ENCODE measurements around the gene FILIP1.

FILIP1 gene

GRCh38 chr6:75512591-75512990, 19.0 kb upstream of the FILIP1 start:
- H2BK12ac ChIP-seq (ENCODE audit: low read length in 2 of 2) = no peak overlapping the region
- no peaks in the 10 kb centered on the region for H3K36me3 ChIP-seq (ENCODE audit: control insufficient read depth in 1 of 2, insufficient read depth in 2 of 2, low read depth in 1 of 2, low read length in 2 of 2)
- H3K27me3 ChIP-seq (ENCODE audit: control insufficient read depth in 1 of 2, insufficient read depth in 1 of 2, low read length in 2 of 2) = no peaks in the 10 kb centered on the region
- no peak overlapping the region for H2AK5ac ChIP-seq (ENCODE audit: low read length, severe bottlenecking)
- no peak overlapping the region for H3K4ac ChIP-seq (ENCODE audit: low read depth in 1 of 2, low read length in 2 of 2)
- H3K18ac ChIP-seq (ENCODE audit: low read depth in 1 of 2, low read length in 2 of 2) = no peak overlapping the region
- H2AFZ ChIP-seq (ENCODE audit: low read depth, low read length) = no peak overlapping the region
- no peak overlapping the region for H2BK15ac ChIP-seq (ENCODE audit: low read depth, poor library complexity, severe bottlenecking)
- H4K8ac ChIP-seq (ENCODE audit: low read length) = no peak overlapping the region
- H3K9ac ChIP-seq (ENCODE audit: low read length) = no peak overlapping the region
- H3K4me1 ChIP-seq (ENCODE audit: control insufficient read depth, insufficient read depth, low read depth, low read length) = no peaks in the 10 kb centered on the region
- no peak overlapping the region for H3K4me2 ChIP-seq (ENCODE audit: low read length, poor library complexity, severe bottlenecking)
- H3K79me1 ChIP-seq (replicated peaks; ENCODE audit: low read length, poor library complexity, severe bottlenecking) = no peaks in the 10 kb centered on the region
- H3K14ac ChIP-seq (ENCODE audit: low read length in 2 of 2) = no peak overlapping the region
- no peak overlapping the region for H2BK5ac ChIP-seq (ENCODE audit: low read depth, low read length, poor library complexity, severe bottlenecking)
- no peak overlapping the region for H3K27ac ChIP-seq (ENCODE audit: low read length, poor library complexity, severe bottlenecking)
- H3K9me3 ChIP-seq (ENCODE audit: control insufficient read depth, low read length) = no peaks in the 10 kb centered on the region
- H4K91ac ChIP-seq (ENCODE audit: low read length) = no peak overlapping the region
- DNase-seq = no peak
- H3K4me3 ChIP-seq (ENCODE audit: insufficient read depth in 1 of 2, low read depth in 1 of 2, low read length in 2 of 2) = no peak overlapping the region
- H2BK120ac ChIP-seq (ENCODE audit: low read depth, low read length) = no peak overlapping the region
- WGBS = 100% methylated on average over 1 of the region's 2 CpGs
- H3K23ac ChIP-seq (ENCODE audit: low read length in 2 of 2) = no peak overlapping the region

GRCh38 chr6:75505424-75505823, 11.8 kb upstream of the FILIP1 start:
- peaks cover 2% of the 10 kb centered on the region for H3K4me1 ChIP-seq (ENCODE audit: control insufficient read depth, insufficient read depth, low read depth, low read length)
- peak overlapping the region; percentile 76 for H3K9ac ChIP-seq (ENCODE audit: low read length)
- DNase-seq = no peak
- H2BK120ac ChIP-seq (ENCODE audit: low read depth, low read length) = no peak overlapping the region
- no peak overlapping the region for H3K23ac ChIP-seq (ENCODE audit: low read length in 2 of 2)
- H3K27me3 ChIP-seq (ENCODE audit: control insufficient read depth in 1 of 2, insufficient read depth in 1 of 2, low read length in 2 of 2) = no peaks in the 10 kb centered on the region
- no peak overlapping the region for H4K91ac ChIP-seq (ENCODE audit: low read length)
- H3K36me3 ChIP-seq (ENCODE audit: control insufficient read depth in 1 of 2, insufficient read depth in 2 of 2, low read depth in 1 of 2, low read length in 2 of 2) = no peaks in the 10 kb centered on the region
- peak overlapping the region in 1 of 2 experiments; percentile 38 for H3K4me3 ChIP-seq (ENCODE audit: insufficient read depth in 1 of 2, low read depth in 1 of 2, low read length in 2 of 2)
- no peak overlapping the region for H2BK15ac ChIP-seq (ENCODE audit: low read depth, poor library complexity, severe bottlenecking)
- no peak overlapping the region for H2BK12ac ChIP-seq (ENCODE audit: low read length in 2 of 2)
- WGBS = 92% methylated on average over 2 of the region's 2 CpGs
- no peaks in the 10 kb centered on the region for H3K9me3 ChIP-seq (ENCODE audit: control insufficient read depth, low read length)
- no peak overlapping the region for H3K27ac ChIP-seq (ENCODE audit: low read length, poor library complexity, severe bottlenecking)
- H3K4ac ChIP-seq (ENCODE audit: low read depth in 1 of 2, low read length in 2 of 2) = no peak overlapping the region
- H3K79me1 ChIP-seq (replicated peaks; ENCODE audit: low read length, poor library complexity, severe bottlenecking) = no peaks in the 10 kb centered on the region
- H2AFZ ChIP-seq (ENCODE audit: low read depth, low read length) = no peak overlapping the region
- no peak overlapping the region for H3K18ac ChIP-seq (ENCODE audit: low read depth in 1 of 2, low read length in 2 of 2)
- H4K8ac ChIP-seq (ENCODE audit: low read length) = no peak overlapping the region
- no peak overlapping the region for H2BK5ac ChIP-seq (ENCODE audit: low read depth, low read length, poor library complexity, severe bottlenecking)
- H3K4me2 ChIP-seq (ENCODE audit: low read length, poor library complexity, severe bottlenecking) = no peak overlapping the region
- no peak overlapping the region for H3K14ac ChIP-seq (ENCODE audit: low read length in 2 of 2)
- no peak overlapping the region for H2AK5ac ChIP-seq (ENCODE audit: low read length, severe bottlenecking)

GRCh38 chr6:75504465-75505222, 11.0 kb upstream of the FILIP1 start:
- no peak overlapping the region for H3K4ac ChIP-seq (ENCODE audit: low read depth in 1 of 2, low read length in 2 of 2)
- H3K4me1 ChIP-seq (ENCODE audit: control insufficient read depth, insufficient read depth, low read depth, low read length) = peaks cover 2% of the 10 kb centered on the region
- H2BK15ac ChIP-seq (ENCODE audit: low read depth, poor library complexity, severe bottlenecking) = no peak overlapping the region
- H2AFZ ChIP-seq (ENCODE audit: low read depth, low read length) = no peak overlapping the region
- no peak overlapping the region for H2BK5ac ChIP-seq (ENCODE audit: low read depth, low read length, poor library complexity, severe bottlenecking)
- H3K9ac ChIP-seq (ENCODE audit: low read length) = peak overlapping the region; percentile 76
- no peak overlapping the region for H3K23ac ChIP-seq (ENCODE audit: low read length in 2 of 2)
- H3K27me3 ChIP-seq (ENCODE audit: control insufficient read depth in 1 of 2, insufficient read depth in 1 of 2, low read length in 2 of 2) = no peaks in the 10 kb centered on the region
- WGBS = 100% methylated on average over 1 of the region's 4 CpGs
- H3K4me2 ChIP-seq (ENCODE audit: low read length, poor library complexity, severe bottlenecking) = no peak overlapping the region
- no peaks in the 10 kb centered on the region for H3K36me3 ChIP-seq (ENCODE audit: control insufficient read depth in 1 of 2, insufficient read depth in 2 of 2, low read depth in 1 of 2, low read length in 2 of 2)
- H4K8ac ChIP-seq (ENCODE audit: low read length) = no peak overlapping the region
- no peak overlapping the region for H2BK120ac ChIP-seq (ENCODE audit: low read depth, low read length)
- no peak overlapping the region for H4K91ac ChIP-seq (ENCODE audit: low read length)
- DNase-seq = no peak
- no peak overlapping the region for H3K14ac ChIP-seq (ENCODE audit: low read length in 2 of 2)
- H3K27ac ChIP-seq (ENCODE audit: low read length, poor library complexity, severe bottlenecking) = no peak overlapping the region
- no peaks in the 10 kb centered on the region for H3K9me3 ChIP-seq (ENCODE audit: control insufficient read depth, low read length)
- H2AK5ac ChIP-seq (ENCODE audit: low read length, severe bottlenecking) = no peak overlapping the region
- no peak overlapping the region for H3K18ac ChIP-seq (ENCODE audit: low read depth in 1 of 2, low read length in 2 of 2)
- H2BK12ac ChIP-seq (ENCODE audit: low read length in 2 of 2) = no peak overlapping the region
- H3K4me3 ChIP-seq (ENCODE audit: insufficient read depth in 1 of 2, low read depth in 1 of 2, low read length in 2 of 2) = peak overlapping the region in 1 of 2 experiments; percentile 38
- no peaks in the 10 kb centered on the region for H3K79me1 ChIP-seq (replicated peaks; ENCODE audit: low read length, poor library complexity, severe bottlenecking)

- no peak overlapping the region for H4K8ac ChIP-seq (ENCODE audit: low read length)
- peak; percentile 41 for DNase-seq
- H2BK5ac ChIP-seq (ENCODE audit: low read depth, low read length, poor library complexity, severe bottlenecking) = no peak overlapping the region
- no peak overlapping the region for H4K91ac ChIP-seq (ENCODE audit: low read length)
- H2AFZ ChIP-seq (ENCODE audit: low read depth, low read length) = no peak overlapping the region
- H3K27ac ChIP-seq (ENCODE audit: low read length, poor library complexity, severe bottlenecking) = peak overlapping the region; percentile 34
- H3K14ac ChIP-seq (ENCODE audit: low read length in 2 of 2) = peak overlapping the region in 1 of 2 experiments; percentile 84
- H3K9ac ChIP-seq (ENCODE audit: low read length) = no peak overlapping the region
- WGBS = 91% methylated on average over 1 of the region's 2 CpGs
- H3K4me1 ChIP-seq (ENCODE audit: control insufficient read depth, insufficient read depth, low read depth, low read length) = peaks cover 2% of the 10 kb centered on the region
- no peak overlapping the region for H3K23ac ChIP-seq (ENCODE audit: low read length in 2 of 2)
- no peak overlapping the region for H2AK5ac ChIP-seq (ENCODE audit: low read length, severe bottlenecking)
- no peaks in the 10 kb centered on the region for H3K9me3 ChIP-seq (ENCODE audit: control insufficient read depth, low read length)
- H2BK12ac ChIP-seq (ENCODE audit: low read length in 2 of 2) = no peak overlapping the region
- H3K79me1 ChIP-seq (replicated peaks; ENCODE audit: low read length, poor library complexity, severe bottlenecking) = no peaks in the 10 kb centered on the region
- no peak overlapping the region for H2BK120ac ChIP-seq (ENCODE audit: low read depth, low read length)
- H3K4me3 ChIP-seq (ENCODE audit: insufficient read depth in 1 of 2, low read depth in 1 of 2, low read length in 2 of 2) = no peak overlapping the region
- no peaks in the 10 kb centered on the region for H3K36me3 ChIP-seq (ENCODE audit: control insufficient read depth in 1 of 2, insufficient read depth in 2 of 2, low read depth in 1 of 2, low read length in 2 of 2)
- H3K27me3 ChIP-seq (ENCODE audit: control insufficient read depth in 1 of 2, insufficient read depth in 1 of 2, low read length in 2 of 2) = no peaks in the 10 kb centered on the region
- H3K18ac ChIP-seq (ENCODE audit: low read depth in 1 of 2, low read length in 2 of 2) = no peak overlapping the region
- no peak overlapping the region for H3K4ac ChIP-seq (ENCODE audit: low read depth in 1 of 2, low read length in 2 of 2)
- no peak overlapping the region for H3K4me2 ChIP-seq (ENCODE audit: low read length, poor library complexity, severe bottlenecking)
- H2BK15ac ChIP-seq (ENCODE audit: low read depth, poor library complexity, severe bottlenecking) = no peak overlapping the region
Measured at GRCh38 chr6:75503291-75503690, 9.7 kb upstream of the FILIP1 start.

Measured in mesenchymal stem cell (in vitro differentiated cells and primary cell).